Smooth muscle cell (in vitro differentiated cells): ENCODE measurements around the gene B3GALT6. TPM values are rescaled to one million over a fixed set of nuclear protein-coding genes. Genes with fewer than 3 reads are reported as not detected.

ENCODE experiments used
- DNase-seq: peaks from one replicate; lab custom pipeline; 2025; ENCODE audit not compliant: unreplicated experiment; lab: John Stamatoyannopoulos, UW
- H2AFZ ChIP-seq: fragments of 200-600 bp; sonication (generic); 2 replicates; pipeline ENCODE4 v1.6.0; 2016; ENCODE audit warnings: antibody characterized with exemption, low read depth, mild to moderate bottlenecking
- H3F3A ChIP-seq: fragments of 200-600 bp; sonication (generic); 2 replicates; pipeline ENCODE4 v1.6.0; 2017; ENCODE audit warnings: antibody characterized with exemption, low read depth
- H3K27ac ChIP-seq: fragments of 200-600 bp; sonication (generic); 2 replicates; pipeline ENCODE4 v1.5.1; 2016; ENCODE audit warnings: low read depth, mild to moderate bottlenecking
- H3K27me3 ChIP-seq: fragments of 200-600 bp; sonication (generic); 2 replicates; pipeline ENCODE4 v1.6.1; 2016; ENCODE audit warnings: low read depth, mild to moderate bottlenecking
- H3K36me3 ChIP-seq: fragments of 200-600 bp; sonication (generic); 2 replicates; pipeline ENCODE4 v1.5.1; 2016; ENCODE audit warnings: low read depth
- H3K4me1 ChIP-seq: fragments of 200-600 bp; sonication (generic); 2 replicates; pipeline ENCODE4 v1.5.1; 2016; ENCODE audit warnings: low read depth
- H3K4me2 ChIP-seq: fragments of 200-600 bp; sonication (generic); 2 replicates; pipeline ENCODE4 v1.6.0; 2016; ENCODE audit warnings: mild to moderate bottlenecking
- H3K4me3 ChIP-seq: fragments of 200-600 bp; sonication (generic); 2 replicates; pipeline ENCODE4 v1.5.1; 2016; ENCODE audit warnings: mild to moderate bottlenecking
- H3K79me2 ChIP-seq: fragments of 200-600 bp; sonication (generic); 2 replicates; pipeline ENCODE4 v1.6.0; 2016; ENCODE audit warnings: low read depth, mild to moderate bottlenecking
- H3K9ac ChIP-seq: fragments of 200-600 bp; sonication (generic); 2 replicates; pipeline ENCODE4 v1.6.0; 2016; ENCODE audit warnings: low read depth
- H3K9me3 ChIP-seq: fragments of 200-600 bp; sonication (generic); replicated peaks from 2 replicates; pipeline ENCODE4 v1.5.1; 2016; ENCODE audit warnings: low read depth
- H4K20me1 ChIP-seq: fragments of 200-600 bp; sonication (generic); 2 replicates; pipeline ENCODE4 v1.6.0; 2016; ENCODE audit warnings: low read depth
- WGBS: methylation state at CpG from one replicate; pipeline ENCODE4 v1.1.7; 2016; ENCODE audit warnings: low lambda C conversion rate; 5-methylcytosine and 5-hydroxymethylcytosine counted together
- polyA plus RNA-seq: library from polyadenylated mRNA; unstranded; fragments of >200 nt; fragmentation: Nextera tagmentation; extraction: Ambion mirVana; gene quantifications from 2 replicates; pipeline ENCODE4 v1.2.1, GENCODE V29; 2016
- total RNA-seq: library from RNA; depleted of rRNA; stranded (reverse); fragments of >200 nt; gene quantifications from 2 replicates; pipeline ENCODE4 v1.2.3, GENCODE V29; 2014
- TF ChIP-seq, protein P1 (sequence below): fragments of 200-600 bp; sonication (generic); IDR thresholded peaks from 2 replicates; pipeline ENCODE4 v1.5.1; 2017; ENCODE audit warnings: borderline replicate concordance, mild to moderate bottlenecking, antibody characterized with exemption; ENCODE audit not compliant: insufficient read depth, poor library complexity, severe bottlenecking

B3GALT6 gene
- total and polyA plus RNA-seq, 2 experiments from 2014 or later, result 15.0 to 33.2 TPM

- WGBS, result 85% methylated on average over 14 of the region's 15 CpGs
- no peak overlapping the region for H3K4me3 ChIP-seq
- DNase-seq, result no peak
- TF ChIP-seq, protein P1, sequence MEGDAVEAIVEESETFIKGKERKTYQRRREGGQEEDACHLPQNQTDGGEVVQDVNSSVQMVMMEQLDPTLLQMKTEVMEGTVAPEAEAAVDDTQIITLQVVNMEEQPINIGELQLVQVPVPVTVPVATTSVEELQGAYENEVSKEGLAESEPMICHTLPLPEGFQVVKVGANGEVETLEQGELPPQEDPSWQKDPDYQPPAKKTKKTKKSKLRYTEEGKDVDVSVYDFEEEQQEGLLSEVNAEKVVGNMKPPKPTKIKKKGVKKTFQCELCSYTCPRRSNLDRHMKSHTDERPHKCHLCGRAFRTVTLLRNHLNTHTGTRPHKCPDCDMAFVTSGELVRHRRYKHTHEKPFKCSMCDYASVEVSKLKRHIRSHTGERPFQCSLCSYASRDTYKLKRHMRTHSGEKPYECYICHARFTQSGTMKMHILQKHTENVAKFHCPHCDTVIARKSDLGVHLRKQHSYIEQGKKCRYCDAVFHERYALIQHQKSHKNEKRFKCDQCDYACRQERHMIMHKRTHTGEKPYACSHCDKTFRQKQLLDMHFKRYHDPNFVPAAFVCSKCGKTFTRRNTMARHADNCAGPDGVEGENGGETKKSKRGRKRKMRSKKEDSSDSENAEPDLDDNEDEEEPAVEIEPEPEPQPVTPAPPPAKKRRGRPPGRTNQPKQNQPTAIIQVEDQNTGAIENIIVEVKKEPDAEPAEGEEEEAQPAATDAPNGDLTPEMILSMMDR, result no peak
- no peaks in the 10 kb centered on the region for H3K36me3 ChIP-seq
- no peak overlapping the region for H2AFZ ChIP-seq
- H3K27me3 ChIP-seq, result no peaks in the 10 kb centered on the region
- no peak overlapping the region for H3K4me2 ChIP-seq
- H3K27ac ChIP-seq, result no peak overlapping the region
- H3K79me2 ChIP-seq, result no peaks in the 10 kb centered on the region
- no peaks in the 10 kb centered on the region for H3F3A ChIP-seq
- no peaks in the 10 kb centered on the region for H3K4me1 ChIP-seq
- H4K20me1 ChIP-seq, result no peaks in the 10 kb centered on the region
- H3K9me3 ChIP-seq, result no peaks in the 10 kb centered on the region
- H3K9ac ChIP-seq, result no peak overlapping the region
These were observed 7.2 kb downstream of the B3GALT6 start for GRCh38 chr1:1239227-1239613.

GRCh38 chr1:1239614-1240347 is 7.7 kb downstream of the B3GALT6 start:
- DNase-seq, result no peak
- WGBS, result 77% methylated on average over 30 of the region's 30 CpGs
- Histone ChIP-seq H3K9ac (no peak overlapping the region), H3K27me3 (no peaks in the 10 kb centered on the region), H3F3A (no peaks in the 10 kb centered on the region), H4K20me1 (no peaks in the 10 kb centered on the region), H3K4me1 (no peaks in the 10 kb centered on the region), H3K27ac (no peak overlapping the region), H3K36me3 (no peaks in the 10 kb centered on the region), H3K79me2 (no peaks in the 10 kb centered on the region), H3K4me3 (no peak overlapping the region), H3K4me2 (no peak overlapping the region), H3K9me3 (no peaks in the 10 kb centered on the region), H2AFZ (no peak overlapping the region)
- TF ChIP-seq, protein P1, result no peak

- Histone ChIP-seq H3K27ac (no peak overlapping the region), H3K9ac (no peak overlapping the region), H3K4me2 (no peak overlapping the region), H3K4me3 (no peak overlapping the region), H3F3A (no peaks in the 10 kb centered on the region), H3K27me3 (no peaks in the 10 kb centered on the region), H3K9me3 (no peaks in the 10 kb centered on the region), H4K20me1 (no peaks in the 10 kb centered on the region), H2AFZ (no peak overlapping the region), H3K36me3 (no peaks in the 10 kb centered on the region), H3K79me2 (no peaks in the 10 kb centered on the region), H3K4me1 (no peaks in the 10 kb centered on the region)
- TF ChIP-seq, protein P1, result no peak
- WGBS, result 88% methylated on average over 2 of the region's 11 CpGs
- DNase-seq, result no peak
These were observed 8.3 kb downstream of the B3GALT6 start for GRCh38 chr1:1240348-1240732.

DNA sequence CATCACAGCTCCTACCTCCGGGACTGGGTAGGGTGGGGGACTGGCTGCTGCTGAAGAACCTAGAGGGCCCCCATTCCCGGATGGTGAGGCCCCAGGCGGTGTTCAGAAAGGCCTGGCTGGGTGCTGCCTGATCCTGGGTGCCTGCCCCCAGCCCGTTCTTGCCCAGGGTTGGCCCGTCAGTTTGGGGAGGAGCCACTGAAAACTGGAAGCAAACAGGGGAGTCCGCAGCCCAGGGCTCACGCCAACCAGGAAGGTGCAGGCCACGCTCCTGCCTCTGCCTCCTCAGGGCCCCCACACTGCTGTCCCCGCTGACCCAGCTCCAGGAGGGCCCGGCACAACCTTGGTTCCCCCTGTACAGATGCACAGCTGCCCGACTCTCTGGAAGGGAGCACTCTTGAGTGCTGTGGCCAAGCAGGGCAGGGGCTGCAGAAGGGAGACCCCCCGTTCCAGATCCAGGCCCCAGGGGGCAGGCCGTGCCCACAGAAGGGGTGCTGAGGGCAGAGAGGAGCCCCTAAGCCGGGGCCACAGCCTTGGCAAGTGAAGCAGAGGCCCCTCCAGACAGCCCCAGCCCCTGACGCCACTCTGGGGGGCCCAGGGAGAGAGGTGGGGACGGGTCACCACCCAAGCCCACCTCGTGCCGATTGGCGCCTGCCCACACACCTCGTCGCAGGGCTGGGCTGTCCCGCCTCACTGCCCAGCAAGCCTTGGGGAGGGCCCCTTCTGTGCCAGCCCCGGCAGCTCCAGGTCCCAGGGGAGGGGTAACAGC is 9.0 kb downstream of the B3GALT6 start:
- H3K27me3 ChIP-seq, result no peaks in the 10 kb centered on the region
- no peaks in the 10 kb centered on the region for H3K9me3 ChIP-seq
- H3K4me1 ChIP-seq, result no peaks in the 10 kb centered on the region
- H3K4me2 ChIP-seq, result no peak overlapping the region
- no peaks in the 10 kb centered on the region for H3K79me2 ChIP-seq
- no peak overlapping the region for H2AFZ ChIP-seq
- H3K9ac ChIP-seq, result no peak overlapping the region
- no peak for DNase-seq
- 93% methylated on average over 22 of the region's 23 CpGs for WGBS
- TF ChIP-seq, protein P1, result no peak
- H3K27ac ChIP-seq, result no peak overlapping the region
- H4K20me1 ChIP-seq, result no peaks in the 10 kb centered on the region
- H3F3A ChIP-seq, result no peaks in the 10 kb centered on the region
- H3K4me3 ChIP-seq, result no peak overlapping the region
- H3K36me3 ChIP-seq, result no peaks in the 10 kb centered on the region
